ENCODE measurements around the gene PON2. TPM values are rescaled to one million over a fixed set of nuclear protein-coding genes. Genes with fewer than 3 reads are reported as not detected.

PON2 gene
- total RNA-seq, 2 donors from 2014 or later = 66.3 to 66.8 TPM

GRCh38 chr7:95376632-95377400 lies 58.0 kb downstream of the PON2 start:
- H3K36me3 Mint-ChIP-seq (ENCODE audit: low read depth) = peaks cover 3% of the 10 kb centered on the region
- no peaks in the 10 kb centered on the region for H3K27me3 Mint-ChIP-seq (ENCODE audit: insufficient read depth)
- 81 to 86% methylated on average over 18 of the region's 18 CpGs for WGBS, 2 experiments (ENCODE audit: insufficient coverage in 1 of 2, insufficient read length in 1 of 2)
- H3K9me3 Mint-ChIP-seq = peaks cover 51% of the 10 kb centered on the region
- TF ChIP-seq CTCF (conservative IDR thresholded peaks at IDR 0.05) = no peak
- Histone ChIP-seq H3K9me3 (ENCODE audit: control insufficient read depth, low read length) (peaks cover 33% of the 10 kb centered on the region), H3K36me3 (ENCODE audit: control insufficient read depth, insufficient read depth, low read length) (no peaks in the 10 kb centered on the region), H3K4me1 (ENCODE audit: control insufficient read depth, insufficient read depth, low read length) (no peaks in the 10 kb centered on the region), H3K9ac (ENCODE audit: extremely low read depth, low read length, poor library complexity, severe bottlenecking) (no peak overlapping the region), H3K4me3 (ENCODE audit: low read length) (peak overlapping the region; percentile 35), H3K27ac (ENCODE audit: low read depth, low read length) (peak overlapping the region; percentile 16), H3K27me3 (ENCODE audit: control insufficient read depth, insufficient read depth, low read length, poor library complexity, severe bottlenecking) (no peaks in the 10 kb centered on the region)
- no peaks in the 10 kb centered on the region for H3K4me1 Mint-ChIP-seq
- peak; percentile 50 for DNase-seq
- H3K27ac Mint-ChIP-seq = no peak overlapping the region
- H3K4me3 Mint-ChIP-seq = no peak overlapping the region

- Histone ChIP-seq H3K27ac (ENCODE audit: low read depth, low read length) (no peak overlapping the region), H3K4me3 (ENCODE audit: low read length) (no peak overlapping the region), H3K9me3 (ENCODE audit: control insufficient read depth, low read length) (peaks cover 33% of the 10 kb centered on the region), H3K27me3 (ENCODE audit: control insufficient read depth, insufficient read depth, low read length, poor library complexity, severe bottlenecking) (no peaks in the 10 kb centered on the region), H3K4me1 (ENCODE audit: control insufficient read depth, insufficient read depth, low read length) (no peaks in the 10 kb centered on the region), H3K9ac (ENCODE audit: extremely low read depth, low read length, poor library complexity, severe bottlenecking) (no peak overlapping the region), H3K36me3 (ENCODE audit: control insufficient read depth, insufficient read depth, low read length) (no peaks in the 10 kb centered on the region)
- no peaks in the 10 kb centered on the region for H3K4me1 Mint-ChIP-seq
- DNase-seq = no peak
- H3K9me3 Mint-ChIP-seq = peaks cover 44% of the 10 kb centered on the region
- no peak for TF ChIP-seq CTCF (conservative IDR thresholded peaks at IDR 0.05)
- H3K27ac Mint-ChIP-seq = no peak overlapping the region
- H3K36me3 Mint-ChIP-seq (ENCODE audit: low read depth) = peaks cover 3% of the 10 kb centered on the region
- no peak overlapping the region for H3K4me3 Mint-ChIP-seq
- no peaks in the 10 kb centered on the region for H3K27me3 Mint-ChIP-seq (ENCODE audit: insufficient read depth)
- WGBS, 2 experiments (ENCODE audit: insufficient coverage in 1 of 2, insufficient read length in 1 of 2) = 91% methylated on average over 2 of the region's 2 CpGs; no CpG with 5 or more reads in 1 of the 2 experiments
These were observed 59.1 kb downstream of the PON2 start for GRCh38 chr7:95375591-95376257.

- no peak overlapping the region for H3K27ac ChIP-seq (ENCODE audit: low read depth, low read length)
- H3K27ac Mint-ChIP-seq = no peak overlapping the region
- peaks cover 25% of the 10 kb centered on the region for H3K9me3 ChIP-seq (ENCODE audit: control insufficient read depth, low read length)
- H3K9ac ChIP-seq (ENCODE audit: extremely low read depth, low read length, poor library complexity, severe bottlenecking) = no peak overlapping the region
- H3K36me3 Mint-ChIP-seq (ENCODE audit: low read depth) = no peaks in the 10 kb centered on the region
- H3K36me3 ChIP-seq (ENCODE audit: control insufficient read depth, insufficient read depth, low read length) = no peaks in the 10 kb centered on the region
- H3K4me1 ChIP-seq (ENCODE audit: control insufficient read depth, insufficient read depth, low read length) = no peaks in the 10 kb centered on the region
- DNase-seq = no peak
- no peaks in the 10 kb centered on the region for H3K27me3 ChIP-seq (ENCODE audit: control insufficient read depth, insufficient read depth, low read length, poor library complexity, severe bottlenecking)
- TF ChIP-seq CTCF (conservative IDR thresholded peaks at IDR 0.05) = peak; percentile 41
- 93 to 96% methylated on average over 4 of the region's 4 CpGs for WGBS, 2 experiments (ENCODE audit: insufficient coverage in 1 of 2, insufficient read length in 1 of 2)
- peaks cover 21% of the 10 kb centered on the region for H3K9me3 Mint-ChIP-seq
- no peak overlapping the region for H3K4me3 Mint-ChIP-seq
- H3K4me3 ChIP-seq (ENCODE audit: low read length) = no peak overlapping the region
- H3K27me3 Mint-ChIP-seq (ENCODE audit: insufficient read depth) = no peaks in the 10 kb centered on the region
- H3K4me1 Mint-ChIP-seq = no peaks in the 10 kb centered on the region
These were observed 61.5 kb downstream of the PON2 start for GRCh38 chr7:95373323-95373722.
